KOPT-K1 (cell line): ENCODE data around the gene EFNB2.

ENCODE experiments used
- H3K27ac ChIP-seq: fragments of 200-600 bp; sonication (generic); 2 replicates; pipeline ENCODE4 v1.5.1; 2016; ENCODE audit warnings: antibody characterized with exemption, mild to moderate bottlenecking, low read depth, low read length; ENCODE audit not compliant: poor library complexity, severe bottlenecking
- H3K36me3 ChIP-seq: fragments of 200-600 bp; sonication (generic); 2 replicates; pipeline ENCODE4 v1.5.1; 2017; ENCODE audit warnings: antibody characterized with exemption, mild to moderate bottlenecking, low read length, moderate library complexity; ENCODE audit not compliant: insufficient read depth
- H3K9me3 ChIP-seq: fragments of 200-600 bp; sonication (generic); 2 replicates; pipeline ENCODE4 v1.5.1; 2017; ENCODE audit warnings: antibody characterized with exemption, low read length, mild to moderate bottlenecking; ENCODE audit not compliant: insufficient read depth, poor library complexity, severe bottlenecking

The EFNB2 gene

GRCh38 chr13:106503730-106504453 lies 31.6 kb downstream of the EFNB2 start:
- H3K9me3 ChIP-seq, result no peaks in the 10 kb centered on the region
- no peaks in the 10 kb centered on the region for H3K36me3 ChIP-seq
- H3K27ac ChIP-seq, result no peak overlapping the region

DNA sequence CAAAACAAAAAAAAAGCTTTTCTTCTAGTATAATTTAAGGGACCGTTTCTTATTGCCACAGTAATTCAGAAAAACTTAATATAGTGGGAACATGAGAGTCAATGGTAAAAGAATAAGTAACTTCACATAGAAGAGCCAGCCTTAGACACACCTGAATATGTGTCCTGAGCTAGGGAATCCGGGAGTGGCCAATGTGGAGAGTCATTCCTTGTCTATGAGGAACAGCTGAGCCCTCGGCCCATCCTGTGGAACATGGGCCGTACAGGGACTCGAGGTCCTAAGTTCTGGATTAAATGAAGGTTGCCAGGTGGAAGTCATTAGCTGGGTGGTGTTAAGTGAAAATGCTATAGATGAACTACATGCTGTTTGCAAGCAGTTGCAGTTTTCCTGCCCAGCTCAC lies 32.2 kb downstream of the EFNB2 start:
- Histone ChIP-seq H3K27ac (no peak overlapping the region), H3K36me3 (no peaks in the 10 kb centered on the region), H3K9me3 (no peaks in the 10 kb centered on the region)

GRCh38 chr13:106500445-106500844 lies 35.0 kb downstream of the EFNB2 start:
- no peaks in the 10 kb centered on the region for H3K36me3 ChIP-seq
- no peak overlapping the region for H3K27ac ChIP-seq
- no peaks in the 10 kb centered on the region for H3K9me3 ChIP-seq

DNA sequence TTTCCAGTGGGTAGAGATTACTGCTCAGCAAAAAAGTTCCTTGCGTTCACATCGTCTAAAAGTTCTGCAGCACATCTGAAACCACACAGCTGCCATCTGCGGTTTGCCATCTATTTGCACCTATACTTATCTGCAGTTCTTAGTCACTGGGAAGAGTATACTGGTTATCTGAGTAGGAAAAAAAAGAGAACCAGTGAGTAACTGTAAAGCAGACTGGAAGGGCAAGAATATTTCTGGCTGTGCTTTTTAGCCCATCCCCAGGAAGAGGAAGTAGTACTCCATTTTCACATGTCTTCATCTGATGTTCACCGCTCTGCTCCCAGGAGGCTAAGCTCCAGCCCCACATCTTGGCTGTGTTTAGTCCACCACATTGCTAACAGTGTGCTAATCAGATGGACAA lies 35.6 kb downstream of the EFNB2 start:
- no peak overlapping the region for H3K27ac ChIP-seq
- no peaks in the 10 kb centered on the region for H3K9me3 ChIP-seq

DNA sequence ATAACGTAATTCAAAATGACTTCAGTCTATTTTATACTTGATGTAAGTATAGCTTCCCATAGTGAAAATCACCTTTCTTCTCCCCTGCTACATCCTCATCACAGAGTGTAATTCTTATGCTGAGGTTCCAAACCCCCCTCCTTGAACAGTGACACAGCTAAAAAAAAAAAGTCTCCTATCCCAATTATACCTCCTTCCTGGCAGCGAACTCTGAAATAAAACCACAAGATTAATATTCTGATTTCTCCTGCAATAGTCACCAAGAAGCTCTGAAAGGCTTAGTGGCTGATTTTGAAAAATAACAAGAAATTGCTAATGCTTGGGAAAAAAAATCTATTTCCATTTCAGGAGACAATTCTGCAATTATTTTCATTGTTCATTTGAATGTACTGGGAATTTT lies 36.3 kb downstream of the EFNB2 start:
- Histone ChIP-seq H3K9me3 (no peaks in the 10 kb centered on the region), H3K27ac (no peak overlapping the region), H3K36me3 (no peaks in the 10 kb centered on the region)

More for the DNA sequence above, 35.6 kb downstream of the EFNB2 start:
- H3K36me3 ChIP-seq, result no peaks in the 10 kb centered on the region

DNA sequence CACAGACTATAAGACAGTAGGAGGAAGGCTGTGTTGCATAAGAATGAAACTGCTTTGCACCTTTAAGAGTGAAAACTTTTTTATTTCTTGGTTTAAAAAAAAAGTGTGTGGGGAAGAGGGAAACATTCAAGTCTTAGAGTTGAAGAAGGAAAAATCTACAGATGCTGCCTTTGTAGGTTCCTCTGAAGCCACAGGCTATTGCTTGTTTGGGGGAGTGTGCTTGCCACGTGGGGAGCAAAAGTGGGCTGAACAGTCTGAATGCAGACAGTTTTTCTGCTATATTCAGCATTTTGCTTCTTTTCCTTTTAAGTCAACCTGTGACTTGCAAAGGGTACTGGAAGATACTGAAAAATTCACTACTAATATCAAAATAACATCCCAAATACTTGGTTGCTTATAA lies 36.9 kb downstream of the EFNB2 start:
- Histone ChIP-seq H3K27ac (no peak overlapping the region), H3K9me3 (no peaks in the 10 kb centered on the region), H3K36me3 (no peaks in the 10 kb centered on the region)

GRCh38 chr13:106498158-106498557 lies 37.3 kb downstream of the EFNB2 start:
- Histone ChIP-seq H3K36me3 (no peaks in the 10 kb centered on the region), H3K9me3 (no peaks in the 10 kb centered on the region), H3K27ac (no peak overlapping the region)

DNA sequence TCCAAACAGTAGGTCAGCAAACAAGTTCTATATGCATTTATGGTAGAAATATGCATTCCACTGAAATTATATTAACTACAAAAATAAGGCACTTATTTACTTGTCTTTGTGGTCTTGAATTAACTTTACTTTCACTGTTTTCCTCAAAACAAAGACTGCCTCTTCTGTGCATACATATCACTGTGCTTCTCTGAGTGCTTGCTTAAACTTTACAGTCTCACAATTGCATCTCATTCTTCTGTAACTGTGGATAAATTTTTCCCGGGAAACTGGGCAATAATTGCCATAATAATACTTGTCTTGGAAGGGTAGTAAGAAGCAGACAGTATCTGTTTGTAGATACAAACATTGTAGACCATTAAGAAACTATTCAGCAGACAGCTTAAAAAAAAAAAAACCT lies 38.4 kb downstream of the EFNB2 start:
- Histone ChIP-seq H3K27ac (no peak overlapping the region), H3K9me3 (no peaks in the 10 kb centered on the region), H3K36me3 (no peaks in the 10 kb centered on the region)

DNA sequence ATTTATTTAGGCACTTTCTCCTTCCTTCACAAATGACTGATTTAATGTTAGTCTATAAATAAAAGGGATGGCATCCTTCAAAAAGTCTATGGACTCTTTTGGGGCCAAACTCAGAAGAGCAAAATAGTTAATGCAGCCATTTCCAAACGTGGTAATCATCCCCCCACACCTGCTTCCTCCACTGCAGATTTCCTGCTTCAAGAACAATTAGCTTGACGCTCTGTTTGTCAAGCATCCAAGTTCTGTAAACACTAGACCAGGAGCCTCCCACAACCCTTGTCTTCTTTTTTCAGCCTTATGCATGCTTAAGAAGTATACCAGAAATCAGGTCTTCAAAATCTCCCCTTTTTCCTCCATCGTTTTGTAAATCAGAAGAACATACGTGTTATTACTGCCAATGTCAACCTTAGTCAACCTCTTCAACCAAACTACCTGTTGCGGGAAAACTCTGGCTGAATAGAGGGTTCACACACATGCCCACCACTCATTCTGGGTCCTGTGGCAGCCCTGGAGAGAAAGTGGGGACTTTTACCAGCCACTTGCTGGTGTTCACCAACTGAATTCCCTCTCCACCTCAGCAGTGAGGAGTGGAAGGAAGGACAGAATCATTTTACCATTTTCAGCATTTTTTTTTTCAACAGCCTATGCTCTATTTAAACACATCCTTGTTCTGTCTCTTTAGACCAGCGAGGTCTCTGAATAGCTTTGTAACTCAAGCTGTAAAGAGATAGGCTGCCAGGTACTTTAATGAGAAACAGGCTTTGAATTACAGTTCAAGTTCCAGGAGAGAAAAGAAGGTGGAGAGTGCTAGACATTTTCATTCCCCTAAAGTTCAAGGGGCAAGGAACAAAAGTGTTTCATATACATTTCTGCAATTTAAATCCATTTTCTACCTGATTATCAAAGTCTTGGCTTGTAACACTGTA lies 39.1 kb downstream of the EFNB2 start:
- no peaks in the 10 kb centered on the region for H3K9me3 ChIP-seq
- H3K36me3 ChIP-seq, result no peaks in the 10 kb centered on the region
- no peak overlapping the region for H3K27ac ChIP-seq

GRCh38 chr13:106494936-106495335 lies 40.5 kb downstream of the EFNB2 start:
- H3K36me3 ChIP-seq, result no peaks in the 10 kb centered on the region
- no peak overlapping the region for H3K27ac ChIP-seq
- no peaks in the 10 kb centered on the region for H3K9me3 ChIP-seq

DNA sequence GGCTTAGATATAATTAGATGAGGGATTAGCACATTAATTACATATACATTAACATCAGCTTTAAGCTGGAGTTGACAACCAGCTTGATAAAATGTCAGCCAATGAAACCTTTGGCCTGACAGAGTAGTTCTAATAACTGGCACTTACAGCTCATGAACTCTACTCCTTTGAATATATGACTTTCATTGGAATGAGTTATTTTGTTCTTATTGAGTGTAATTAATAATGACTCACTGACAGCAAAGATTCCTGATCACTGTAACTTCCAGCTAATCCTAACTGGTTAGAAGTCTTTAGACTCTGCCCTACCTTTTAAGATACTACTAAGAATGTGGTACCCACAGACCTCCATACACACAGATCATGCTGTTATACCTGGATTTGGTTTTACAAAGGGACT lies 41.0 kb downstream of the EFNB2 start:
- Histone ChIP-seq H3K36me3 (no peaks in the 10 kb centered on the region), H3K27ac (no peak overlapping the region), H3K9me3 (no peaks in the 10 kb centered on the region)

GRCh38 chr13:106493533-106494220 lies 41.8 kb downstream of the EFNB2 start:
- H3K9me3 ChIP-seq, result no peaks in the 10 kb centered on the region
- no peak overlapping the region for H3K27ac ChIP-seq
- no peaks in the 10 kb centered on the region for H3K36me3 ChIP-seq

DNA sequence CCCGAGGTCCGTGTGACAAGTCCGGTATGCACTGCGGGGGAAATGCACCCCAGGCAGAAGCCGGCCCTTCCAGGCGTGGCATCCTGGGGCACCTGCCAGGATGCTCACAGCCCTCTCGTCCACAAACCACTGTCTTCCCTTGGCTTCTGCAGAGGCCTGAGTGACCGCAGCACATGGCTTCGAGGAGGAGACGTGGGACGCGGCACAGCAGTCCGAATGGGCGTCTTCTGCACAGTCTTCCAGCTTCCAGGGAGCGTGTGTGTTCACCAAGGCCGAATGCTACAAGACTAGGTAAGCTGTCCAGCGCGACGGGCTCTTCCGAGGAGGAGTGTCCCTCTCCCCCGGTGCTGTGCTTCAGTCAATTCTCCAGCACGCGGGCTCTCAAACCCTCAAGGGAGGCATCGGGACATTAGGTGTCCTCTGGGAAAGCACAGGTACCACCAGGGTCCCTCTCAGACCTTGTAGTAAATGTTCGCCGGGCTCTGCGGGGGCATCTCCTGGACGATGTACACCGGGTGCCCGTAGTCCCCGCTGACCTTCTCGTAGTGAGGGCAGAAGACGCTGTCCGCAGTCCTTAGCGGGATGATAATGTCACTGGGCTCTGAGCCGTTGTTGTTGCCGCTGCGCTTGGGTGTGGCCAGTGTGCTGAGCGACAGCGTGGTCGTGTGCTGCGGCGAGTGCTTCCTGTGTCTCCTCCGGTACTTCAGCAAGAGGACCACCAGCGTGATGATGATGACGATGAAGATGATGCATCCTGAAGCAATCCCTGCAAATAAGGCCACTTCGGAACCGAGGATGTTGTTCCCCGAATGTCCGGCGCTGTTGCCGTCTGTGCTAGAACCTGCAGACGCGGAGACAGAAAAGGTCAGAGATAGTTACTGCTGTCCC lies 42.6 kb downstream of the EFNB2 start:
- no peaks in the 10 kb centered on the region for H3K36me3 ChIP-seq
- H3K27ac ChIP-seq, result no peak overlapping the region
- no peaks in the 10 kb centered on the region for H3K9me3 ChIP-seq

DNA sequence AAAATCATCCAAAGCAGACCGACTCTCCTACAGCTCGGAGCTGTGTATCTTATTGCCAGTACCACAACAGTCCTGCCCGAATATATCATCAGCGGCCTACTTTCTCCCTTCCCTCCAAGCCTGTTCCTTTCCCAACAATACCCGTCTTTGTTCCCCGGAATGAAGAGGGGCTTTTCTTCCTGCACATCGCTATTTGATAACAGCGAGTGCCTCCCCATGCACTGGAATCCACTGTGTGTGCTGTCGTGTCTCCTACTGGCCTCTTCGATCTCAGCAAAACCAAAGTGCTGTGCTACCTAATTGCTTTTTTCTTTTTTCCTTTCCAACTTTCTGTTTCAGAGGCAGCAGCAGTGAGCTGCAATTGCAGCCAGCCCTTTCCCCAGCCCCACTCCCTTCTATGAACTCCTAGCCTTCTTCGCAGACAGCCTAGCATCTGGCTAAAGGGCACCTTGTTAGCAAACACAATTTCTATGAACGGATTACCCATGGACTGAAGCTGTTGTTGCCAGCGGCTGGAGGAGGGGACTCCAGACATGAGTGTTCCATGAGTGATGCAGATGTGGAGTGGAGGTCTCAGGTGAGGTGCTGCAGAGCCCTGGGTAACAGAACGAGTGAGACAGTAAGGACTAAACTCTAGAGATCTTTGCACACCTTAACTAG lies 43.4 kb downstream of the EFNB2 start:
- no peak overlapping the region for H3K27ac ChIP-seq
- no peaks in the 10 kb centered on the region for H3K9me3 ChIP-seq
- no peaks in the 10 kb centered on the region for H3K36me3 ChIP-seq
